ENCODE measurements around the gene UBE2I. TPM values are rescaled to one million over a fixed set of nuclear protein-coding genes. Genes with fewer than 3 reads are reported as not detected.

UBE2I gene
- total RNA-seq, 2 experiments from 2014 or later, result 122 to 323 TPM

- no peaks in the 10 kb centered on the region for H3K9me2 ChIP-seq (ENCODE audit: insufficient read depth, low read length)
- POLR2A ChIA-PET, result no interaction called here
- BruUV-seq (replicated peaks), result no TSS peak
- DNase-seq (ENCODE audit: low spot score), result no peak
- H3K9me3 ChIP-seq (ENCODE audit: low read length), result no peaks in the 10 kb centered on the region
- peaks cover 15% of the 10 kb centered on the region for H3K79me2 ChIP-seq (ENCODE audit: insufficient read depth, low read depth, low read length)
- no peaks in the 10 kb centered on the region for H4K20me1 ChIP-seq (ENCODE audit: insufficient read depth, low read length)
- H2AFZ ChIP-seq (ENCODE audit: low read length), result no peak overlapping the region
- H3K27ac ChIP-seq (ENCODE audit: low read depth, low read length, poor library complexity, severe bottlenecking), result no peak overlapping the region
- TF ChIP-seq EZH2phosphoT487 (IDR thresholded peaks at IDR 0.05; ENCODE audit: borderline replicate concordance, low read depth, low read length) (no peak), CTCF (conservative IDR thresholded peaks at IDR 0.05; ENCODE audit: low read length) (no peak)
- H3K36me3 ChIP-seq (ENCODE audit: insufficient read depth, low read length), result peaks cover 15% of the 10 kb centered on the region; the same call in 1 of the 2 replicates
- CTCF ChIA-PET (ENCODE audit: unreplicated experiment), result no interaction called here
- H3K4me1 ChIP-seq (ENCODE audit: insufficient read depth, low read length, poor library complexity, severe bottlenecking), result peaks cover 18% of the 10 kb centered on the region
- H3K4me2 ChIP-seq (ENCODE audit: low read length), result no peak overlapping the region
- intact Hi-C loops (cut with micrococcal nuclease; ENCODE audit: unreplicated experiment), result no loop called here
- H3K4me3 ChIP-seq (ENCODE audit: low read depth, low read length, poor library complexity, severe bottlenecking), result no peak overlapping the region
These were observed 39.0 kb downstream of the UBE2I start for GRCh38 chr16:1348441-1348840.

GRCh38 chr16:1348926-1349325 is 39.5 kb downstream of the UBE2I start:
- CTCF ChIA-PET (ENCODE audit: unreplicated experiment), result no interaction called here

More at GRCh38 chr16:1348926-1349325, 39.5 kb downstream of the UBE2I start:
- Histone ChIP-seq H4K20me1 (ENCODE audit: insufficient read depth, low read length) (no peaks in the 10 kb centered on the region), H3K9me2 (ENCODE audit: insufficient read depth, low read length) (no peaks in the 10 kb centered on the region), H3K9me3 (ENCODE audit: low read length) (no peaks in the 10 kb centered on the region), H2AFZ (ENCODE audit: low read length) (no peak overlapping the region), H3K79me2 (ENCODE audit: insufficient read depth, low read depth, low read length) (peaks cover 15% of the 10 kb centered on the region), H3K36me3 (ENCODE audit: insufficient read depth, low read length) (peaks cover 15% of the 10 kb centered on the region; the same call in 1 of the 2 replicates), H3K4me2 (ENCODE audit: low read length) (no peak overlapping the region), H3K4me3 (ENCODE audit: low read depth, low read length, poor library complexity, severe bottlenecking) (no peak overlapping the region), H3K27ac (ENCODE audit: low read depth, low read length, poor library complexity, severe bottlenecking) (no peak overlapping the region), H3K4me1 (ENCODE audit: insufficient read depth, low read length, poor library complexity, severe bottlenecking) (peaks cover 16% of the 10 kb centered on the region)
- POLR2A ChIA-PET, result no interaction called here
- BruUV-seq (replicated peaks), result no TSS peak
- intact Hi-C loops (cut with micrococcal nuclease; ENCODE audit: unreplicated experiment), result no loop called here
- TF ChIP-seq EZH2phosphoT487 (IDR thresholded peaks at IDR 0.05; ENCODE audit: borderline replicate concordance, low read depth, low read length), result no peak
- TF ChIP-seq CTCF (conservative IDR thresholded peaks at IDR 0.05; ENCODE audit: low read length), result no peak
- DNase-seq (ENCODE audit: low spot score), result no peak

Data from OCI-LY7 (cell line).